Measurements from ENCODE around the gene ALDOC. TPM values are rescaled to one million over a fixed set of nuclear protein-coding genes. Genes with fewer than 3 reads are reported as not detected.
"Not testable (repeated sequence)": the region's sequence is repeated elsewhere in the genome, so short reads cannot be mapped to it uniquely, and the experiment has no call there.

ALDOC gene
- total RNA-seq, 2 donors from 2014 or later = 43.3 to 43.7 TPM

DNA sequence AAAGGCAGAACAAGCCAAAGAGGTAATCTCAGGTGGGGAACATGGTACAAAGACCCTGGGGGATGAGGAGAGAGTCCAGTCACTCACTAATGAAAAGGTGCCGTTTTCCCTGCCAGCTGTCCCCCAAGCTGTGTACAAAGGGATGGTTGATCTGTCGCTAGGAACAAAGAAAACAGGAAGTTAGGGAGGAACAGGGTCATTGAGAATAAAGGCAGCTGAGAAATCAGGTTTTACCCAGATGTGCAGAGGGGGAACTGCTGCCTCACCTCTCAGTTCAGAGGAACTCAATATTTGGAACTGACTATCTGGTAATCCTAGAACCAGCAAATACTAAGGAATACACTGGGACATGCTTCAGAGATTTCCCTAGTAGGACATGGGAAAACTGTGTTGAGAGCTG, 35.8 kb upstream of the ALDOC start:
- TF ChIP-seq, protein P1, sequence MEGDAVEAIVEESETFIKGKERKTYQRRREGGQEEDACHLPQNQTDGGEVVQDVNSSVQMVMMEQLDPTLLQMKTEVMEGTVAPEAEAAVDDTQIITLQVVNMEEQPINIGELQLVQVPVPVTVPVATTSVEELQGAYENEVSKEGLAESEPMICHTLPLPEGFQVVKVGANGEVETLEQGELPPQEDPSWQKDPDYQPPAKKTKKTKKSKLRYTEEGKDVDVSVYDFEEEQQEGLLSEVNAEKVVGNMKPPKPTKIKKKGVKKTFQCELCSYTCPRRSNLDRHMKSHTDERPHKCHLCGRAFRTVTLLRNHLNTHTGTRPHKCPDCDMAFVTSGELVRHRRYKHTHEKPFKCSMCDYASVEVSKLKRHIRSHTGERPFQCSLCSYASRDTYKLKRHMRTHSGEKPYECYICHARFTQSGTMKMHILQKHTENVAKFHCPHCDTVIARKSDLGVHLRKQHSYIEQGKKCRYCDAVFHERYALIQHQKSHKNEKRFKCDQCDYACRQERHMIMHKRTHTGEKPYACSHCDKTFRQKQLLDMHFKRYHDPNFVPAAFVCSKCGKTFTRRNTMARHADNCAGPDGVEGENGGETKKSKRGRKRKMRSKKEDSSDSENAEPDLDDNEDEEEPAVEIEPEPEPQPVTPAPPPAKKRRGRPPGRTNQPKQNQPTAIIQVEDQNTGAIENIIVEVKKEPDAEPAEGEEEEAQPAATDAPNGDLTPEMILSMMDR (IDR thresholded peaks at IDR 0.05) = no peak
- Histone ChIP-seq H3K36me3 (peaks cover 20% of the 10 kb centered on the region), H3K4me3 (no peak overlapping the region)

GRCh38 chr17:28610376-28610775, 33.7 kb upstream of the ALDOC start:
- H3K27me3 ChIP-seq (replicated peaks; ENCODE audit: insufficient read depth) = no peaks in the 10 kb centered on the region
- H3K27ac ChIP-seq = no peak overlapping the region
- peaks cover 5% of the 10 kb centered on the region for H3K36me3 ChIP-seq
- H3K4me1 ChIP-seq (ENCODE audit: control insufficient read depth in 1 of 2, low read depth in 2 of 2) = no peaks in the 10 kb centered on the region
- H3K4me3 ChIP-seq = no peak overlapping the region
- no peak for ATAC-seq (ENCODE audit: insufficient number of reproducible peaks, low FRiP score, low read depth)
- H3K9me3 ChIP-seq = no peaks in the 10 kb centered on the region
- TF ChIP-seq, protein P1 (IDR thresholded peaks at IDR 0.05) = no peak
- no peak for DNase-seq (ENCODE audit: low spot score)

More for the DNA sequence above, 35.8 kb upstream of the ALDOC start:
- H3K27me3 ChIP-seq (replicated peaks; ENCODE audit: insufficient read depth) = no peaks in the 10 kb centered on the region
- no peaks in the 10 kb centered on the region for H3K9me3 ChIP-seq
- ATAC-seq (ENCODE audit: insufficient number of reproducible peaks, low FRiP score, low read depth) = no peak
- no peaks in the 10 kb centered on the region for H3K4me1 ChIP-seq (ENCODE audit: control insufficient read depth in 1 of 2, low read depth in 2 of 2)
- DNase-seq (ENCODE audit: low spot score) = no peak
- no peak overlapping the region for H3K27ac ChIP-seq

- not testable (repeated sequence) for H3K4me1 ChIP-seq (ENCODE audit: control insufficient read depth in 1 of 2, low read depth in 2 of 2); H3K27me3 ChIP-seq (replicated peaks; ENCODE audit: insufficient read depth); DNase-seq (ENCODE audit: low spot score); H3K36me3 ChIP-seq; ATAC-seq (ENCODE audit: insufficient number of reproducible peaks, low FRiP score, low read depth); H3K27ac ChIP-seq; H3K9me3 ChIP-seq; H3K4me3 ChIP-seq
These were observed 27.3 kb upstream of the ALDOC start for GRCh38 chr17:28604031-28604430.

GRCh38 chr17:28599311-28600184, 22.9 kb upstream of the ALDOC start:
- TF ChIP-seq, protein P1 (IDR thresholded peaks at IDR 0.05) = no peak
- Histone ChIP-seq H3K4me1 (ENCODE audit: control insufficient read depth in 1 of 2, low read depth in 2 of 2) (peaks cover 5 to 16% of the 10 kb centered on the region in 2 donors), H3K4me3 (peak overlapping the region; percentile 88), H3K36me3 (no peaks in the 10 kb centered on the region), H3K9me3 (no peaks in the 10 kb centered on the region), H3K27ac (peak overlapping the region; percentile 95 to 98), H3K27me3 (replicated peaks; ENCODE audit: insufficient read depth) (no peaks in the 10 kb centered on the region)
- peak; percentile 76 for DNase-seq (ENCODE audit: low spot score)
- peak; percentile 80 for ATAC-seq (ENCODE audit: insufficient number of reproducible peaks, low FRiP score, low read depth)

DNA sequence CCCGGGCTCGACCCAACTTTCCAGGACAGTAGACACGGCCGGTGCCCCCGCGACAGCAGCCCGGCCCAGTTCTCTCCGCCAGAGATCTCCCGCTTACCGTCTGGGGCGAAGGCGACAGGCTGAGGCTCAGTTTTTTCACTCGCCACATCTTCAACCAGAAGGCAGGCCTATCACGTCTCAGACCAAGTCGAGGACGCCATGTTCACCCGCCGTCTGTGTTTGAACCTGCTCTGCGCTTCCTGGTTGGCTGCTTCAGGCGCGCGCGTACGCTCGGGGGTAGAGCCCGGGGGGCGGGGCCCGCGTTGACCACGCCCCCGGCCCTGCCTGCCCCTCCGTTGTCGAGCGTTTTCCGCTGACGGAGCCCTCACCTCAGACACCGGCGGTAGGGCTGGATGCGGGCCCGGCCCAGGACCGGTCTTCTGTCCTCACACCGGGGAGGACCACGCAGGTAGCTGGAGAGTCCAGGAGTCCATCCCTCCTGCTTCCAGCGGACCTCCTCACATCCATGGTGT, 22.2 kb upstream of the ALDOC start, which contains the start of gene SPAG5:
Gene SPAG5 (minus strand): TSS at position 227 of the 512 bp plus-strand sequence. CDS start 79 bp downstream, at position 148.
- peak; percentile 95 for ATAC-seq (ENCODE audit: insufficient number of reproducible peaks, low FRiP score, low read depth)
- H3K27ac ChIP-seq = peak within 1 kb of the TSS; percentile 95 to 98
- TF ChIP-seq, protein P1 (IDR thresholded peaks at IDR 0.05) = no peak

More for the DNA sequence above, 22.2 kb upstream of the ALDOC start, which contains the start of gene SPAG5:
- peaks cover 5 to 16% of the 10 kb centered on the region in 2 donors for H3K4me1 ChIP-seq (ENCODE audit: control insufficient read depth in 1 of 2, low read depth in 2 of 2)
- H3K4me3 ChIP-seq = peak within 1 kb of the TSS; percentile 88
- no peaks in the 10 kb centered on the region for H3K27me3 ChIP-seq (replicated peaks; ENCODE audit: insufficient read depth)
- no peaks in the 10 kb centered on the region for H3K9me3 ChIP-seq
- DNase-seq (ENCODE audit: low spot score) = peak; percentile 72
- no peaks in the 10 kb centered on the region for H3K36me3 ChIP-seq
